NCI-H128 (cell line): Measurements from ENCODE around the gene CD5L.

Source experiments
- DNase-seq: peaks from one replicate; lab custom pipeline; 2025; ENCODE audit not compliant: unreplicated experiment; lab: John Stamatoyannopoulos, UW

The CD5L gene

DNA sequence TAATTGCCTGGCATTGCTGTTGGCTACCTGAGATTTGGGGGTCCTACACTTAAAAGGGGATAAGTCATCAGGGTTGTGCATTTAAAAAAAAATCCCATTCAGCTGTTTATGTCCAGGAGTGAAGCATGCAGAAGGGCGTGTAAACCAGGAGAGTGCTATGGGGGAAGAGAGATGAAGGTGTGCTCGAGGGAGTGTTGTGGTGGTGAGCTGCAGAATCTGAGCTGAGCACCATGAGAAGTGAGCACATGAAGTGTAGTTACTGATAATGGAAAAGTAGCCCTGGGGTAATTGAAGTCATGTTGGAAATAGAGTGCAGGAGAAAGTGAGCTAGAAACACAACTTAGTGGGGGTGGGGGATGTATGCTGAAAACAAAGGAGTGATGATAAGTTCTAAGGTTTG lies 22.4 kb downstream of the CD5L start:
- no peak for DNase-seq

DNA sequence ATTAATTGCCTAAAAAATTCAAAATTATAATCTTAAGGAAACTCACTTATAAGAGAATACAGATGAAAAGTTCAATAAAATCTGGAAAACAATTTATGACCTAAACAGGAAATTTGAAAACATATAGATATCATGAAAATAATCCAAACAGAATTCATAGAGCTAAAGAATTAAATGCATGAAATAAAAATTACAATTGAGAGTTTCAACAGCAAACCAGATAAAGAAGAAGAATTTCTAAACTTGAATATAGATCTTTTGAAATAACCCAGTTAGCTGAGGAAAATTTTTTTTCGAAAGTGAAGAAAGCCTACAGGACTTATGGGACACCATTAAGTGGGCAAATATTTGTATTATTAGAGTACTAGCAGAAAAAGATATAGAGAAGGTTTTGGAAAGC lies 28.3 kb downstream of the CD5L start:
- no peak for DNase-seq

DNA sequence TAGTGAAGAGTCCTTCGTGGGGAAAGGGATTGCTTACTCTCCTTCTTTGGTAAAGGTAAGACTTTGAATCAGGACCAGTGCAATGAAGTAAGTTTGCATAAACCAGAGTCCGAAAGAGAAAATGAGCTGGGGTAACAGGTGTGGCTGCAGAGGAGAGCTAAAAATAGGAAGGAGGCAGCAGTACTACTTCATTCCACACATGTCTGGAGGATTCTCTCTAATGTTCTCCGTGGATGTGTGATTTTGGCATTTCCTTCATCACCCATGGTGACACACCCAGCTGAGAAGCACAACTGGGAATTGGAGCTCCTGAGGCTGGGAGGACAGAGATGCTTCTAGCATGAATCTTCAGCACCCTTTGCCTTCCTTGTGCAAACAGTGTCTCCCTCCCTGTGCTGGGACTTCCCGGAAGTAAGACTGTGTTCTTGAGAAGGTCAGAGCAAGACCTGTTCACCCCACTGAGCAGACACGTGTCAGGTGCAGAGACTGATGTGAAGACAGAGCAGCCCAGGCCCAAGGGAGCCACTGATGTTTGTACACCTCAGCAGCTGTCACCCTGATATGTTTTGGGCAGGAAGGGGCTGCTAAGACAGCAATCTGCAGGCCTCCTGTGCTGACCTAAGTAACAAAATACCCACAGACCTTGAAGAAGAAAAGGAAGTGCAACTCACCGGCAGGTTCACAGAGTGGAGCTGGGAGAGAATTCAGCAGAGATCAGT lies 35.0 kb downstream of the CD5L start:
- no peak for DNase-seq

DNA sequence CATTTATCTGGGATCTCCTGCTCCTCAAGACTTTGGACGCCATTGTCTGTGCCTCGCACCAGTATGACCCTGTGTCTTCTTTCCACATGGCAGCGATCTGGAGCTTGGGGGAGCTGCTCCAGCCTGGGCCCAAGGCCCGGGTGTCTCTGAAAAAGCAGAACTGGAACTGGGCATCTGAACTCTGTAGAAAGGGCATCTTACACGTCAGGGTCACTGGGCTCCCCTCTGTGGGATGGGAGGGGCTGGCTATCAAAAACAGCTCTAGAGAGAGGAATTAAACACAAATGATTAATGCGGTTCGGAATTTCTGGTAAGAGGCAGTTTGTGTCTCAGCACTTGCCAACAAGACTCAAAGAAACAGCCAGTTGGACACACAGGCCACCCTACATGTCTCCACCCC lies 37.8 kb downstream of the CD5L start:
- no peak for DNase-seq

DNA sequence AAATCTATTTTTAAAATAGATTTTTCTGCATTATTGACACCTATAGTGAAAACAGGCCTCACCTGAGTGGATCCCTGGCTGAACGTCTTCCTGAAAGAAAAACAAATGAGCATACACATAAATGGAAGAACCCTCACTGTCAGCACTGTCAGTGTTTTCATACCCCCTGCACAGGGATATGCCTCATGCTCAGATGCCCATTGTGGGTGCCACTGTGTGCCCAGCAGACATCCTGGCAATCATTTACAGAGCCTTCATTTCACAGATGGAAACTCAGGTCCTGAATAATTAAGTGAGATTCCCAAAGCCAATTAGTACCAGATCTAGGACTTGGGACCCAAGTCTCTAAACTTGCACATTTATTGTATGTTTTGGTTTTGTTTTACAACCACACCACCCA lies 41.6 kb downstream of the CD5L start:
- DNase-seq, result no peak

DNA sequence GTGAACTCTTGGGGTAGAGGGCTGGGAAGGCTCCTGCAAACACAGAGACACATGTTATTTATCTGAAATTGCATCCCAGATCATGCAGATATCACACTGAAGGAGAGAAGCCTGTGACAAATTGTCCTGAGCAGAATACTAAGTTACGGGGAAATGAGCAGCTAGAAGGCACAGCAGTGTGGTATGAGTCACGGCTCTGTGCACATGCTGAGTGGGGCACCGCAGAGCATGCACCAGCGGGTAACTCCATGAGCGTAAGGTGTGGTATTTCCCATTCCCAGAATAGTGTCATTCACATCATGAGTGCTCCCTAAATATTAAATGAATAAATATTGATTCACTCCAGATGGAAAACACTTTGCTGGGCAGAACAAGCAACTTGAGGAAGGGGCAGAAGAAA lies 43.4 kb downstream of the CD5L start:
- DNase-seq, result no peak

DNA sequence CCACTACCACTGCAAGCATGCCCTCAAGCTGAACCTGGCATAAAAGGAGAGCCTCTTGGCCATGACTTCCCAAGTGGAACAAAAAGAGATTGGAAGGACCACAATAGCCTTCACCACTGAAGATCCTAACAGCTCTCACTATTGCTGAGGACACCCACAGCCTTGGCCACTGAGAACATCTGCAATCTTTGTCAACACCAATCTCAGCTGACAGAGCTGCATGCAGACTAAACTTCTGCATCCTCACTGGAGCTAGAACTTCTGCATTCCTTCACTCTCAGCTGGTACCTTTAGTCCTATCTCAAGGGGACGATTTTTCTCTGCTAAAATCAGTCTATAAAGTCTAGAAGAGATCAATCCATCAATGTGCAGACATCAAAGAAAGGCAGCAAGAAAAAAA lies 56.4 kb downstream of the CD5L start:
- no peak for DNase-seq

DNA sequence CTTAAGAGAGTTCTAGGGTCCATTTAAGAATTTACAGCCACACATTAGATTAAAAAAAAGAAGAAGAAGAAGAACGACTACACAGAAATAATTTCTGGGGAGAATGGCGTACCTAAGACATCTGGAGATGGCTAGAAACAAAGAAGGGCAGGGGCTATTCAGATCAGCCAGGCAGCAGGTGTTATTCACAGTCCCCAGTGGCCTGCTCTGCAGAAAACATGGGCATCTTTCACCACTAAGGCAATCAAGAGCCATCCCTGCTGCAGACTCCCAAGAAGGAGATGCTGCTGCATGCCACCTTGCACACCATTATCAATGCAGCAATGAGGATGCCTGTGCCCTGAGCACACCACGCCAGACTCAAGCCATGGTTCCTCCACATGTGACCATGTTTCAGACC lies 56.8 kb downstream of the CD5L start:
- DNase-seq, result no peak

DNA sequence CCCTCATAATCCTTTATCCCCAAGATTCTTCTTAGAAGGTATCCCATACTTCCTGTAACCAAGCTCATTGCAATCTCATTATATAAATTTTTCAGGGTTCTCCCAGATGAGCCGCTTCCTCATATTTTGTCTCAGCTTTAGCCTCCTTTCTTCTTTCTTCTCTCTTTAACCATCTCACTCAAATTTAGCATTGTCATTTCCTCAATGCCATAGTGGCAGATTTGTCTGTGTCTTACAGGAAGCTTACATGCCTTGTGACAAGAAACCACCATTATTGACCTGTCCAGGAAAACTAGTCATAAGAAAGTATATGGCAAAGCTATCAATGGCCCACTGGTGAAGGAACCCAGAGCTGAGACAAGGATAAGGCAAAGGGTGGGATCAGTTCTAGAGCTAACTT lies 58.7 kb downstream of the CD5L start:
- DNase-seq, result no peak

DNA sequence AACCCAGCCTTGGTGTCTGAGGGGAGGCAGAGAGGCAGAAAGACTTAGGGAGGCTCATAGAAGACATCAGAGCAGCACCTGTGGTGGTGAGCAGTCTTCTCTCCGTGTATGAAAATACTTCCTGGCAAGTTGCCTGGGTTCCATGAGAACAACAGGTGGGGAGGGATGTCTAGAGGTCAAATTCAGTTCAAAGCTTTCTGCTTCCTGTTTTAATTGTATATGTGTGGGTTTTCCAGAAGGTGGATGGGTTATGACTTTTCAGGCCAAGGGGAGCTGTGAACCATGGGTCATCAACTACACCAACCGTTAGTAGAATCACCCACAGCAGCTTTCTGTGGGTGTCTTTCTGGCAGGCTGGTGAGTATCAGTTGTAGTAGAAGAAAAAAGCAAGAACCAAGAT lies 60.6 kb downstream of the CD5L start:
- DNase-seq, result no peak
